ENCODE results near the gene EEF1A1. TPM values are rescaled to one million over a fixed set of nuclear protein-coding genes. Genes with fewer than 3 reads are reported as not detected.

The EEF1A1 gene
- total RNA-seq, 1 donor from 2014 or later: 1,362 TPM

Other genes with a start within 250 kb of the EEF1A1 start
- gene DPPA5, start 166.8 kb downstream of the EEF1A1 start, total RNA-seq: not detected
- not detected for gene KHDC3L, start 158.4 kb downstream of the EEF1A1 start, total RNA-seq
- gene OOEP, start 151.1 kb downstream of the EEF1A1 start, total RNA-seq: not detected
- gene DDX43, start 126.2 kb downstream of the EEF1A1 start, total RNA-seq: 0.62 TPM
- 0.81 TPM for gene CGAS, start 68.7 kb downstream of the EEF1A1 start, total RNA-seq
- gene MTO1, start 59.3 kb downstream of the EEF1A1 start, total RNA-seq: 24.9 TPM
- gene SLC17A5, start 133.0 kb upstream of the EEF1A1 start, total RNA-seq: 4.1 TPM
- gene CD109, start 175.2 kb upstream of the EEF1A1 start, total RNA-seq: 6.7 TPM